GM23338 (cell line): ENCODE results near the gene NEUROD1. TPM values are rescaled to one million over a fixed set of nuclear protein-coding genes. Genes with fewer than 3 reads are reported as not detected.

Experiments used
- ATAC-seq: fragments of 200-7000 bp; cut with Tn5 transposase; 3 replicates; pipeline ENCODE4 v1.9.1; 2020
- DNase-seq: peaks from one replicate; pipeline ENCODE4 v3.0.0-alpha.2; 2015; ENCODE audit warnings: low spot score
- H2AFZ ChIP-seq: fragments of 200-600 bp; sonication (generic); 2 replicates; pipeline ENCODE4 v1.8.0; 2016; ENCODE audit warnings: antibody characterized with exemption, mild to moderate bottlenecking, moderate library complexity
- H3F3A ChIP-seq: fragments of 200-600 bp; sonication (generic); replicated peaks from 2 replicates; pipeline ENCODE4 v1.8.0; 2017; ENCODE audit warnings: antibody characterized with exemption, mixed run types, low read depth
- H3K27ac ChIP-seq: fragments of 200-600 bp; sonication (generic); 2 replicates; pipeline ENCODE4 v1.6.1; 2016; ENCODE audit warnings: low read depth
- H3K27me3 ChIP-seq: fragments of 200-600 bp; sonication (generic); 2 replicates; pipeline ENCODE4 v1.8.0; 2016; ENCODE audit warnings: mild to moderate bottlenecking, mixed run types, moderate library complexity; ENCODE audit not compliant: insufficient read depth
- H3K36me3 ChIP-seq: fragments of 200-600 bp; sonication (generic); 2 replicates; pipeline ENCODE4 v1.8.0; 2016; ENCODE audit warnings: mild to moderate bottlenecking; ENCODE audit not compliant: insufficient read depth
- H3K4me1 ChIP-seq: fragments of 200-600 bp; sonication (generic); 2 replicates; pipeline ENCODE4 v1.8.0; 2016; ENCODE audit warnings: mild to moderate bottlenecking, moderate library complexity; ENCODE audit not compliant: insufficient read depth
- H3K4me2 ChIP-seq: fragments of 200-600 bp; sonication (generic); 2 replicates; pipeline ENCODE4 v1.7.1; 2017; ENCODE audit warnings: mixed run types
- H3K4me3 ChIP-seq: fragments of 200-600 bp; sonication (generic); 2 replicates; pipeline ENCODE4 v1.6.1; 2016; ENCODE audit warnings: mixed run types
- H3K79me2 ChIP-seq: fragments of 200-600 bp; sonication (generic); replicated peaks from 2 replicates; pipeline ENCODE4 v1.8.0; 2017; ENCODE audit warnings: mild to moderate bottlenecking; ENCODE audit not compliant: insufficient read depth
- H3K9me2 ChIP-seq: fragments of 200-600 bp; sonication (generic); 2 replicates; pipeline ENCODE4 v1.8.0; 2017; ENCODE audit not compliant: insufficient read depth
- H4K20me1 ChIP-seq: fragments of 200-600 bp; sonication (generic); replicated peaks from 2 replicates; pipeline ENCODE4 v1.8.0; 2017; ENCODE audit warnings: mild to moderate bottlenecking; ENCODE audit not compliant: insufficient read depth
- H3K27ac Mint-ChIP-seq: 2 replicates; pipeline ENCODE4 v1.8.0; 2020; ENCODE audit warnings: inconsistent platforms, mild to moderate bottlenecking, moderate library complexity, mixed read lengths
- H3K27me3 Mint-ChIP-seq: 3 replicates; pipeline ENCODE4 v1.8.0; 2022; ENCODE audit warnings: low read depth, mild to moderate bottlenecking, moderate library complexity, mixed read lengths, inconsistent platforms; ENCODE audit not compliant: insufficient read depth, poor library complexity
- H3K36me3 Mint-ChIP-seq: 3 replicates; pipeline ENCODE4 v1.8.0; 2021; ENCODE audit warnings: low read depth, mild to moderate bottlenecking, inconsistent platforms, moderate library complexity, mixed read lengths
- H3K4me1 Mint-ChIP-seq: 3 replicates; pipeline ENCODE4 v1.8.0; 2020; ENCODE audit warnings: mild to moderate bottlenecking, inconsistent platforms, mixed read lengths
- H3K4me3 Mint-ChIP-seq: 3 replicates; pipeline ENCODE4 v1.8.0; 2021; ENCODE audit warnings: moderate library complexity, mild to moderate bottlenecking, inconsistent platforms, mixed read lengths
- H3K9me3 Mint-ChIP-seq: 3 replicates; pipeline ENCODE4 v1.8.0; 2020; ENCODE audit warnings: moderate library complexity, mild to moderate bottlenecking, inconsistent platforms, mixed read lengths
- CREB1 ChIP-seq: fragments of 250-450 bp; sonication (Bioruptor Pico); IDR thresholded peaks from 2 replicates; pipeline ENCODE4 v1.5.0; 2020; ENCODE audit warnings: low read depth, mild to moderate bottlenecking, moderate library complexity
- EZH2 ChIP-seq: fragments of 200-600 bp; sonication (generic); IDR thresholded peaks from one replicate; pipeline ENCODE4 v1.8.0; 2017; ENCODE audit warnings: antibody characterized with exemption, mild to moderate bottlenecking, low read depth; ENCODE audit not compliant: unreplicated experiment
- EZH2phosphoT487 ChIP-seq: fragments of 200-600 bp; sonication (generic); IDR thresholded peaks from one replicate; pipeline ENCODE4 v1.8.1; 2018; ENCODE audit warnings: antibody characterized with exemption; ENCODE audit not compliant: unreplicated experiment
- NANOG ChIP-seq: IDR thresholded peaks from 2 replicates; pipeline ENCODE4 v1.6.1; 2016; ENCODE audit warnings: antibody characterized with exemption, borderline replicate concordance
- POLR2AphosphoS5 ChIP-seq: IDR thresholded peaks from 2 replicates; pipeline ENCODE4 v1.6.1; 2016; ENCODE audit warnings: antibody characterized with exemption, low read depth
- STAT1 ChIP-seq: IDR thresholded peaks from one replicate; pipeline ENCODE4 v1.6.1; 2016; ENCODE audit warnings: antibody characterized with exemption; ENCODE audit not compliant: unreplicated experiment
- ZNF114 ChIP-seq: fragments of 250-450 bp; sonication (Bioruptor Pico); IDR thresholded peaks from 2 replicates; pipeline ENCODE4 v1.5.0; 2020; ENCODE audit warnings: mild to moderate bottlenecking, moderate library complexity
- ZNF331 ChIP-seq: fragments of 250-450 bp; sonication (Bioruptor Pico); IDR thresholded peaks from 2 replicates; pipeline ENCODE4 v1.5.0; 2020; ENCODE audit warnings: low read depth, mild to moderate bottlenecking, moderate library complexity
- polyA plus RNA-seq: library from polyadenylated mRNA; unstranded; fragments of >200 nt; fragmentation: Nextera tagmentation; extraction: Ambion mirVana; gene quantifications from 2 replicates; pipeline ENCODE4 v1.2.1, GENCODE V29; 2016
- total RNA-seq: library from RNA; depleted of rRNA; stranded (reverse); fragments of >200 nt; shearing (Covaris generic); gene quantifications from 2 replicates; pipeline ENCODE4 v1.2.3, GENCODE V29; 2014
- TF ChIP-seq, protein P1 (sequence below): IDR thresholded peaks from 2 replicates; pipeline ENCODE4 v1.6.1; 2016; ENCODE audit warnings: antibody characterized with exemption
- TF ChIP-seq, protein P2 (sequence below), 2 experiments: fragments of 200-600 bp in 1 of 2; sonication (generic) in 1 of 2; conservative IDR thresholded peaks; 2 replicates each; pipeline versions ENCODE4 v1.5.1 to v1.6.1; 2016 to 2017; ENCODE audit warnings: antibody characterized with exemption in 2 of 2, low read depth in 2 of 2, mild to moderate bottlenecking in 2 of 2, moderate library complexity in 1 of 2

Gene NEUROD1
- total and polyA plus RNA-seq, 2 experiments from 2014 or later: not detected

DNA sequence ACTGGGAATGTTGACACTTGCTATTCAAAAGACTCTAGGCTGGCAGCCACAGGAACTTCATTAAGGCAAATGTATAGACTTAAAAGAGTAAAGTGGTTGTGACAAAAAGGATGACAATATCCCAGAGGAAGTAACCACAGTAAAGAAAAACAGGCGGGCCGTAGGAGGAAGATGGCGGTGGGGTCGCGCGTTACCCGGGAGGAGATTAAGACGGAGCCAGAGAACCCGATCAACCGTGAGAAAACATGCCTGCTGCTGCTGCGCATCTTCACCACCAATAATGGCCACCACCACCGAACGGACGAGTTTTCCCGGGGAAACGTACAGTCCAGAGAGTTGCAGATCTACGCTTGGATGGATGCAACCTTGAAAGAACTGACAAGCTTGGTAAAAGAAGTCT lies 14.0 kb upstream of the NEUROD1 start (continued):
- TF ChIP-seq STAT1: no peak
- TF ChIP-seq ZNF331 (CRISPR knock-in tag): no peak
- TF ChIP-seq EZH2phosphoT487: no peak

DNA sequence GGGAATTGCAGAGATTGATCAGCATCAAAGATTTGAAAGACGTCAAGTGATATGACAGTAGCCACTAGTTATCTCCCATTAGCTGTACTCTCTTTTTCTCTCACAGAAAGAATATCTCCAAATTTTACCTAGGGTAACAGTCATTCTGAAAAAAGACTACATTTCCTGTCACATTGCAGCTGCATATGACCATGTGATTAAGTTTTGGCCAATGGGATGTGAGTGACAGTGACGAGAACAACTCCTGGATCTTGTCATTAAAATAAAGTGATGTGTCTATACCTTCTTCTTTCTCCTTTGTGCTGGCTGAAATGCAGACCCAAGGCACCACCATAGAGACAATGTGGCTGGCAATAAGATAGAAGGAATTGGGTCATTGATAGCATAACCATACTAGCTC lies 10.5 kb upstream of the NEUROD1 start:
- Histone ChIP-seq H3F3A (no peaks in the 10 kb centered on the region), H3K27me3 (peaks cover 43% of the 10 kb centered on the region), H3K9me2 (no peaks in the 10 kb centered on the region), H3K27ac (no peak overlapping the region), H3K36me3 (no peaks in the 10 kb centered on the region), H4K20me1 (no peaks in the 10 kb centered on the region), H2AFZ (no peak overlapping the region), H3K4me2 (no peak overlapping the region), H3K4me3 (no peak overlapping the region), H3K79me2 (no peaks in the 10 kb centered on the region), H3K4me1 (peaks cover 2% of the 10 kb centered on the region)
- TF ChIP-seq STAT1: no peak
- TF ChIP-seq NANOG: no peak
- TF ChIP-seq EZH2: no peak
- TF ChIP-seq, protein P1, sequence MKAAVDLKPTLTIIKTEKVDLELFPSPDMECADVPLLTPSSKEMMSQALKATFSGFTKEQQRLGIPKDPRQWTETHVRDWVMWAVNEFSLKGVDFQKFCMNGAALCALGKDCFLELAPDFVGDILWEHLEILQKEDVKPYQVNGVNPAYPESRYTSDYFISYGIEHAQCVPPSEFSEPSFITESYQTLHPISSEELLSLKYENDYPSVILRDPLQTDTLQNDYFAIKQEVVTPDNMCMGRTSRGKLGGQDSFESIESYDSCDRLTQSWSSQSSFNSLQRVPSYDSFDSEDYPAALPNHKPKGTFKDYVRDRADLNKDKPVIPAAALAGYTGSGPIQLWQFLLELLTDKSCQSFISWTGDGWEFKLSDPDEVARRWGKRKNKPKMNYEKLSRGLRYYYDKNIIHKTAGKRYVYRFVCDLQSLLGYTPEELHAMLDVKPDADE: no peak
- no peak for TF ChIP-seq ZNF114 (CRISPR knock-in tag)
- TF ChIP-seq, protein P2, sequence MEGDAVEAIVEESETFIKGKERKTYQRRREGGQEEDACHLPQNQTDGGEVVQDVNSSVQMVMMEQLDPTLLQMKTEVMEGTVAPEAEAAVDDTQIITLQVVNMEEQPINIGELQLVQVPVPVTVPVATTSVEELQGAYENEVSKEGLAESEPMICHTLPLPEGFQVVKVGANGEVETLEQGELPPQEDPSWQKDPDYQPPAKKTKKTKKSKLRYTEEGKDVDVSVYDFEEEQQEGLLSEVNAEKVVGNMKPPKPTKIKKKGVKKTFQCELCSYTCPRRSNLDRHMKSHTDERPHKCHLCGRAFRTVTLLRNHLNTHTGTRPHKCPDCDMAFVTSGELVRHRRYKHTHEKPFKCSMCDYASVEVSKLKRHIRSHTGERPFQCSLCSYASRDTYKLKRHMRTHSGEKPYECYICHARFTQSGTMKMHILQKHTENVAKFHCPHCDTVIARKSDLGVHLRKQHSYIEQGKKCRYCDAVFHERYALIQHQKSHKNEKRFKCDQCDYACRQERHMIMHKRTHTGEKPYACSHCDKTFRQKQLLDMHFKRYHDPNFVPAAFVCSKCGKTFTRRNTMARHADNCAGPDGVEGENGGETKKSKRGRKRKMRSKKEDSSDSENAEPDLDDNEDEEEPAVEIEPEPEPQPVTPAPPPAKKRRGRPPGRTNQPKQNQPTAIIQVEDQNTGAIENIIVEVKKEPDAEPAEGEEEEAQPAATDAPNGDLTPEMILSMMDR (conservative IDR thresholded peaks at IDR 0.05; ENCODE audit: low read depth in 2 of 2): no peak
- TF ChIP-seq EZH2phosphoT487: no peak
- TF ChIP-seq CREB1 (CRISPR knock-in tag): no peak
- TF ChIP-seq POLR2AphosphoS5: no peak
- ATAC-seq (no peak), DNase-seq (no peak)
- Mint-ChIP-seq H3K36me3 (no peaks in the 10 kb centered on the region), H3K4me3 (no peak overlapping the region), H3K27ac (no peak overlapping the region), H3K4me1 (peaks cover 10% of the 10 kb centered on the region), H3K27me3 (peaks cover 22% of the 10 kb centered on the region), H3K9me3 (no peaks in the 10 kb centered on the region)

DNA sequence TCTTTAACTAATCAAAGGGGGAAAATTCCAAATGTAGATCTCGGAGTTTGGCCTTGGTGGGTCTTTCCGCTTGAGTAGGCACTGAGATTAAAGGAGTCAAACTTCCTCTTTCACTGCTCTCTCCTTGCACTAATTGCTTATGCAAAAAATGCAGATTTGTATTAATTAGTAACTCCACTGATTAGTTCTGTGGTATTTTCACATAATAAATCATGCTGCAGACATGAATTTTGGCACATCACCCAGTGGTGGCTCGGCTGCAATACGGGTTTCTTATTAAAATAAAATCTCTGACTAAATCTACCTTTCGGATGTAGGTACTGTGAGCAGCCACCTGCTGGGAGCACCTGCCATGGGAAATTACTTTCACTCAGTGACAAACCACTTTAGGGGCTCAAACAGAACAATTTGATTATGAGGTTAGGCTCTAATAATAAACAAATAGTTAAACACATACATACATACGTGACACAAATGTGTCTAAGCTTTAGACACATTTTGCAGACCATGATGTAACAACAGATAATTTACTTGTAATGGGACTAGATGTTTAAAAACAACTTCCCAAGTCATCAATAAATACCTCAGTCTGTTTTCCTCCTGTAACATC lies 6.4 kb upstream of the NEUROD1 start:
- Histone ChIP-seq H3K79me2 (no peaks in the 10 kb centered on the region), H3K4me2 (no peak overlapping the region), H3K4me1 (peaks cover 34% of the 10 kb centered on the region), H3K4me3 (no peak overlapping the region), H3F3A (peaks cover 3% of the 10 kb centered on the region; the same call in 1 of the 2 replicates), H3K27me3 (peaks cover 85% of the 10 kb centered on the region), H2AFZ (no peak overlapping the region), H3K9me2 (no peaks in the 10 kb centered on the region), H4K20me1 (peaks cover 13% of the 10 kb centered on the region), H3K27ac (no peak overlapping the region), H3K36me3 (no peaks in the 10 kb centered on the region)
- no peak for ATAC-seq
- peaks cover 38% of the 10 kb centered on the region for H3K4me1 Mint-ChIP-seq
- no peak overlapping the region for H3K27ac Mint-ChIP-seq
- H3K27me3 Mint-ChIP-seq: peaks cover 62% of the 10 kb centered on the region
- no peak overlapping the region for H3K4me3 Mint-ChIP-seq
- no peaks in the 10 kb centered on the region; the same call in 2 of the 3 replicates for H3K36me3 Mint-ChIP-seq
- no peaks in the 10 kb centered on the region for H3K9me3 Mint-ChIP-seq
- no peak for DNase-seq
- TF ChIP-seq EZH2phosphoT487 (no peak), CREB1 (CRISPR knock-in tag) (no peak), POLR2AphosphoS5 (no peak), STAT1 (no peak)
- TF ChIP-seq, protein P1: no peak
- TF ChIP-seq, protein P2 (conservative IDR thresholded peaks at IDR 0.05; ENCODE audit: low read depth in 2 of 2): no peak
